T-helper 2 cell treated with Interferon-gamma antibody and Interleukin-4, amounts not matched to agents 100 ng/mL and 5 ng/mL, for 36 hours (primary cell): ENCODE data around the gene USP13. TPM values are rescaled to one million over a fixed set of nuclear protein-coding genes. Genes with fewer than 3 reads are reported as not detected.
"Not testable (repeated sequence)": the region's sequence is repeated elsewhere in the genome, so short reads cannot be mapped to it uniquely, and the experiment has no call there.

ENCODE experiments used
- intact Hi-C: fragments of 100-400 bp; cut with micrococcal nuclease; formaldehyde crosslinking; loops from one replicate; pipeline ENCODE4 v1.15.1; 2023
- total RNA-seq: library from RNA; stranded (reverse); gene quantifications from 2 replicates; pipeline ENCODE4 v1.2.3, GENCODE V29; 2022

The USP13 gene
- total RNA-seq = 11.8 and 13.0 TPM in 2 replicates

GRCh38 chr3:179652447-179653095 lies at the start of gene USP13:
TSS of gene USP13 (plus strand) at chr3:179653040. CDS start at chr3:179653226, 186 bp downstream.
- intact Hi-C loops = loop anchor here (1.0 to 10.0 kb wide), 9 partner anchors 43 to 1337 kb away; partner anchors contain the start of genes ACTL6A, DNAJC19, FXR1 and GNB4

- intact Hi-C loops = loop anchor here (5.0 to 10.0 kb wide), 2 partner anchors 1309 to 1381 kb away; partner anchors contain the start of genes DNAJC19 and FXR1
Measured at GRCh38 chr3:179603321-179603720, 49.5 kb upstream of the USP13 start.

- intact Hi-C loops = loop anchor here (1.0 to 10.0 kb wide), 9 partner anchors 42 to 1381 kb away; partner anchors contain the start of genes ACTL6A, DNAJC19, FXR1 and GNB4
Measured at GRCh38 chr3:179603831-179604230, 49.0 kb upstream of the USP13 start.

GRCh38 chr3:179604321-179605078 lies 48.3 kb upstream of the USP13 start, which contains the start of the genes MRPL47 and NDUFB5:
TSS of gene MRPL47 (minus strand) at chr3:179604638. CDS start at chr3:179604624, 14 bp downstream.
TSS of gene NDUFB5 (plus strand) at chr3:179604794. CDS start at chr3:179604816, 22 bp downstream.
- intact Hi-C loops = loop anchor here (1.0 to 10.0 kb wide), 9 partner anchors 42 to 1380 kb away; partner anchors contain the start of genes ACTL6A, DNAJC19, FXR1 and GNB4

GRCh38 chr3:179606534-179607085 lies 46.2 kb upstream of the USP13 start:
- intact Hi-C loops = loop anchor here (10.0 kb wide), 1 partner anchor 1378 kb away; the partner anchor contains the start of gene DNAJC19

- intact Hi-C loops = loop anchor here (1.0 to 10.0 kb wide), 3 partner anchors 43 to 1376 kb away; partner anchors contain the start of gene DNAJC19
Measured at GRCh38 chr3:179608931-179609720, 43.7 kb upstream of the USP13 start.

GRCh38 chr3:179610066-179610465 lies 42.8 kb upstream of the USP13 start:
- intact Hi-C loops = no loop called here

- intact Hi-C loops = no loop called here
Measured at GRCh38 chr3:179613807-179614206, 39.0 kb upstream of the USP13 start.

- intact Hi-C loops = no loop called here
Measured at GRCh38 chr3:179615458-179616173, 37.2 kb upstream of the USP13 start.

GRCh38 chr3:179622023-179622422 lies 30.8 kb upstream of the USP13 start:
- intact Hi-C loops = no loop called here

GRCh38 chr3:179624451-179624850 lies 28.4 kb upstream of the USP13 start:
- intact Hi-C loops = no loop called here

- intact Hi-C loops = no loop called here
Measured at GRCh38 chr3:179630753-179631451, 21.9 kb upstream of the USP13 start.

- intact Hi-C loops = no loop called here
Measured at GRCh38 chr3:179640469-179640868, 12.4 kb upstream of the USP13 start.

GRCh38 chr3:179642871-179643270 lies 10.0 kb upstream of the USP13 start:
- intact Hi-C loops = no loop called here

- intact Hi-C loops = not testable (repeated sequence)
Measured at GRCh38 chr3:179643837-179644236, 9.0 kb upstream of the USP13 start.

GRCh38 chr3:179646177-179646576 lies 6.7 kb upstream of the USP13 start:
- intact Hi-C loops = no loop called here

GRCh38 chr3:179651687-179652446 lies 973 bp upstream of the USP13 start:
- intact Hi-C loops = loop anchor here (1.0 to 10.0 kb wide), 9 partner anchors 43 to 1337 kb away; partner anchors contain the start of genes ACTL6A, DNAJC19, FXR1 and GNB4

- intact Hi-C loops = loop anchor here (2.0 to 10.0 kb wide), 5 partner anchors 201 to 1260 kb away; partner anchors contain the start of genes FXR1, GNB4, MFN1 and PIK3CA
Measured at GRCh38 chr3:179653096-179653797, 407 bp downstream of the USP13 start.
